HG02798 (cell line): ENCODE data around the gene CMTM3.
"Not testable (repeated sequence)": the region's sequence is repeated elsewhere in the genome, so short reads cannot be mapped to it uniquely, and the experiment has no call there.

ENCODE experiments used
- ATAC-seq: cut with Tn5 transposase; IDR thresholded peaks from one replicate; pipeline ENCODE4 v1.9.1; 2021; ENCODE audit warnings: mild to moderate bottlenecking; ENCODE audit not compliant: unreplicated experiment, poor library complexity

The CMTM3 gene, protein sequence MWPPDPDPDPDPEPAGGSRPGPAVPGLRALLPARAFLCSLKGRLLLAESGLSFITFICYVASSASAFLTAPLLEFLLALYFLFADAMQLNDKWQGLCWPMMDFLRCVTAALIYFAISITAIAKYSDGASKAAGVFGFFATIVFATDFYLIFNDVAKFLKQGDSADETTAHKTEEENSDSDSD

DNA sequence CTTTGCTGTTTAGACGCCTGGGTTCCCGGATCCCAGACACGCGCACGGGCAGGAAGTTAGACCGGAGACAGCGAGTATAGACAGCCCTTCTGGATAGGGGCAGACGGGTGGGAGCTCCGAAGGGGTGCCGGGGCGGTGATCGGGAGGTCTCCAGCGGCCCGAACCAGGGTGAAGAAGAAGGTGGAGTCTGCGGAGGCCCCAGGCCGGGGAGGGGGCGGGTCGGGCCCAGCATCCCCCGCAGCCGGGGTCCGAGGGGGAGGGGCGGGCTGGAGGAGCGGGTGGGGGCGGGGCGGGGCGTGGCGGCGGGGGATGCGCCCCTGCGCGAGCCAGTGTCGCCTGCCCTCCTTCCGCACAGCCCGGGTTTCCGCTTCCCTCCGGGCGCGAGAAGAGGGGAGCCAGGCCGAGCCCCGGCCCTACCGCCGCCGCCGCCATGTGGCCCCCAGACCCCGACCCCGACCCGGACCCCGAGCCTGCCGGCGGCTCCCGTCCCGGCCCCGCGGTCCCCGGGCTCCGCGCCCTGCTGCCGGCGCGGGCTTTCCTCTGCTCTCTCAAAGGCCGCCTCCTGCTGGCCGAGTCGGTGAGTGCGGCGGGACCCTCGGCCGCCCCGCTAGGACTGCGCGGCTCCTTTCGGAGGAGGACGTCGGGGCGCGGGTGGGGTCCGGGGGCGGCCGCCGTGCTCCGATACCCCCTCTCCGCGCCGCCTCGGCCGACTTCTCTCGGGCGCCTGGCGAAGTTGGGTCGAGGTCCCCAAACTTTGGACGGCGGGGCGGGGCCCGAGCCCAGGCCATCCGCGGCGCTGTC is at the start of gene CMTM3:
TSS of gene CMTM3 (plus strand) at position 329 of the 801 bp plus-strand sequence. CDS start at position 431, 102 bp downstream.
- ATAC-seq = peak; percentile 59

DNA sequence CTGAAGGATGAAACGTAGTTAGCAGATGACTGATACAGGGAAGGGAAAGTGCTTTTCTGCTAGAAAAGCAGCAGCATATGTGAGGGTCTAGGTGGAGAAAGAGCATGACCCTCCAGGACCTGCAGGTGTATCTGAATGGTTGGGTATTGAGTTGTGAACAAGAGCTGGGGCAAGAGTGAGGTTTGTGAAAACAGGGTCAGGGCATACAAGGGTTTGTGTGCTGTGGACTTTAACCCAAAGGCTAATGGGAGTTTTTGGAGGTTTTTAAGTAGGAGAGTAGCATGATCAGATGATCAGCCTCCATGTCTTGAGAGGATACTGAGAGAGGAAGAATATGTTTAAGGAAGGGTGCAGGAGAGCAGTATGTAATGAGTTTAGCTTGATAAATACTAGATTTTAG is 44.4 kb upstream of the CMTM3 start:
- no peak for ATAC-seq

DNA sequence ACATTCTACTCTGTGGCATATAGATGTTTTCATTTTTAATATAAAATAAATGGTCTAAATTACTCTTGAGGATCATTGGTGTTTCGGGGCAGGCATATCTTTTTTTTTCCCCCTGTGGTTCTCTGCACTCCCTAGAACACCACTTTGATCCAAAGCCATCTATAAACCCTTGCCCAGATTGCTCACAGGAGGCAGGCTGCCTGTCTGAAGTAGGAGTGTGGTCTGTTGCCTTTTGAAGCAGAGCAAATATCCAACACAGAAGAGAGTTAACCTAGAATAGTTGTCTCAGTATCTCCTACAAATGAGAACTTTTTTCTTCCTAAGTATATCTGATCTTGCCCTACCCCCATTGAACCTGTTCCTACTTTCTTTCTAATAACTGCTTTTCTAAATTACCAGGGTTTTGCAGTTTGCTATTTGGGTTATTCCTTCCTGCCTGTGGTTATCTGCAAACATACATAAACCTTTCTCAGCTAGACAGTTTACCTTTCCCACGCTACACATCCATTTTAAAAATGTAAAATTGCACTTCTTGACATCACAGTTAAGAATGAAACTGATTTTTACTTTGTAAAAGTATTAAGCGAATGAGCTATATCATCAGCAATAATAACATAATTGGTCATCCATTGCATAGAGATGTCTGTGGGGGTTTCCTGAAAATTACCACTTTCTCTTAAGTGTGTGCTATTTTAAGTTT is 43.0 kb upstream of the CMTM3 start:
- no peak for ATAC-seq

DNA sequence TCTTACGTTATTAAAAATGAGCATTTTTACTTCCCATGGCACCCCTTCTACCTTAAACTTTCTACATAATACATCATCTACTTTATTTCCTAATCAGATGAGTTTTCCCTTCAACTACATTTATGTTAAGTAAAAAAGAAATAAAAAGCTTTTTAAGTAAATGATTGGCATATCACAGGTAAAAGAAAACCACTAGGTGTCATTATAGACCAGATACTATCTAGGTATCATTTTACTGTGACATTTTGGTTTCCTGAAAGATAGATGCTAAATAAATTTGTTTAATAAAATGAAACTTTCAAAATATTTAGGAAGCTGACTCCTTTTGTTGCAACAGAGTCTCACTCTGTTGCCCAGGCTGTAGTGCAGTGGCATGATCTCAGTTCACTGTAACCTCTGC is 42.1 kb upstream of the CMTM3 start:
- no peak for ATAC-seq

DNA sequence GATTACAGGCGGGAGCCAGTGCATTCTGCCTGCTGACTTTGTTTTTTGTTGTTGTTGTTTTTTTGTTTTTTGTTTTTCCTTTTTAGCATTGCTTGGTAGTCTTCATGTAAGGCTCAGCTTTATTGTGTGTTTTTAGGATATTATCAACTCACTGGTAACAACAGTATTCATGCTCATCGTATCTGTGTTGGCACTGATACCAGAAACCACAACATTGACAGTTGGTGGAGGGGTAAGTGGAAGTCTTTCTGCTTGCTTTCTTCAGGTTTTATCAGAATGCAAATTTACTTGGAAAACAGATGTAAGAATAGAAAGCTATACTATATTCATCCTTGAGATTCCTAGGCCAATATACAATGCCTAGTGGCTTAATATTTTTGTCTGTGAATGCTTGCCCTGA is 41.5 kb upstream of the CMTM3 start:
- ATAC-seq = no peak

DNA sequence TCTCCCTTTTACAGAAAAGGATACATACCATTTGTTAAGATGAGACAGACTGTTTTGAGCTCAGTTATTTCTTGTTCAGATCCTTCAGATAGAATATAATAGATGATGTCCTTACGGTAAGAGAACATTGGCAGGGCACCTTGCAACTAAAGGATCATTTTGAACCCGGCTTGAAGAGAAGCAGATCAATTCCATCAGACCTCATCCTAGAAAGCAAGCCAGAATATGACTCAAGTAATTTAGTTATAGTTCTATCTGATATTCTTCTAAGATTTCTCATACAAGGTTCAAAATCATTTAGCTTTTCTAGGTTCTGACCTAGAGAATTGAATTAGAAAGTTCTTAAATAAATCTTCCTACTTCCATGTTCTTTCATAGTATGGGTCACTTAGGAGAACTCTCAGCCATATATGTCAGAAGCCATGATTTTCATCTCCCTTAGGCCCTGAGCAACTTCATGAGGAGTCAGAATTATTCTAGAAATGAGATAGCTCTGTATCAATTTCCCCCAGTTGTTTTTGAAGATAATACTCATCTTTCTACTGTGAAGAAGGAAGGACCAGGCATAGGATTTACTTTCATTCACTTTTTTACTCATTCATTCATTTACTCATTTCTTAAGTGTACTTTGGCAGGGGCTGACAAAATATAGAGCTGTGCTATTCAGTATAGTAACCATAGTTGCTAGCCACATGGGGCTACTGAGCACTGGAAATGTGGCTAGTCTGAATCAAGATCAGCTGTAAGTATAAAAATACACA is 40.8 kb upstream of the CMTM3 start:
- ATAC-seq = no peak

DNA sequence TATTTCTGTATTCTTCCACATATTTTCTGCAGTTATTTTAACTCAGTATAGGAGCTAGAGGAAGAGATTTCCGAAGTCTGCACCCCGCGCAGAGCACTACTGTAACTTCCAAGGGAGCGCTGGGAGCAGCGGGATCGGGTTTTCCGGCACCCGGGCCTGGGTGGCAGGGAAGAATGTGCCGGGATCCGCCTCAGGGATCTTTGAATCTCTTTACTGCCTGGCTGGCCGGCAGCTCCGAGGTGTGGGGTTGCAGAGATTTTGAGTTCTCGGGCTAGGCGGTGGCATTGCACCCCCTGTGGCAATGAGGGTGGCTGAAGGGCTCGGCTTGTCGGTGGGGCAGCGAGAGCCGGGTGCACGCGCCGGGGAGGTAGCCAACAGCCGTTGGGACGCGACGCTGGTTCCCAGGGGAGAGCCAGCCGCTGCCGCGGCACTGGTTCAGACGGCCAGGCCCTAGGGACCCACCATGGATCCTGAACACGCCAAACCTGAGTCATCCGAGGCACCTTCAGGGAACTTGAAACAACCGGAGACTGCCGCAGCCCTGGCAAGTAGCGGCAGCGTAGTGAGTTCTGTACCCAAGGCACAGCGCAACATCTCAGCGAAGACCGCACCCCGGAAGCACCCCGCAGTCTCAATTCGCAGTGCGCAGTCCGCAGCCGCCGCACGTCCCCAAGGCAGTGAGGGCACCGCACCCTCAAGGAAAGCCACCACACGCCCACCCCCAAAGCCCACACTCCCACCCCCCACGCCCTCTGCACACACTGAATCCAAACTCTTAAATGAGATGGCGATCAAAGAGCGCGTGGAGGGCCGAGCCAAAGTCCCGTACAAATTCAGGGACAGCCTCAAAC is 38.2 kb upstream of the CMTM3 start, which contains the start of gene CMTM1:
TSS of gene CMTM1 (plus strand) at position 389 of the 851 bp plus-strand sequence. CDS start at position 464, 75 bp downstream.
- ATAC-seq = no peak

DNA sequence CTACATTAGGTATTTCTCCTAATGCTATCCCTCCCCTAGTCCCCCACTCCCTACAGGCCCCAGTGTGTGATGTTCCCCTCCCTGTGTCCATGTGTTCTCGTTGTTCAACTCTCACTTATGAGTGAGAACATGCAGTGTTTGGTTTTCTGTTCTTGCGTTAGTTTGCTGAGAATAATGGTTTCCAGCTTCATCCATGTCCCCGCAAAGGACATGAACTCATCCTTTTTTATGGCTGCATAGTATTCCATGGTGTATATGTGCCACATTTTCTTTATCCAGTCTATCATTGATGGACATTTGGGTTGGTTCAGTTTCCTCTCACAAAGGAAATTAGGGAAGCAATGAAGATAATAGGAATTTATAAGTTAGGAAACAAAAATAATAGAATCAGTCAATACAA is 37.2 kb upstream of the CMTM3 start:
- not testable (repeated sequence) for ATAC-seq

DNA sequence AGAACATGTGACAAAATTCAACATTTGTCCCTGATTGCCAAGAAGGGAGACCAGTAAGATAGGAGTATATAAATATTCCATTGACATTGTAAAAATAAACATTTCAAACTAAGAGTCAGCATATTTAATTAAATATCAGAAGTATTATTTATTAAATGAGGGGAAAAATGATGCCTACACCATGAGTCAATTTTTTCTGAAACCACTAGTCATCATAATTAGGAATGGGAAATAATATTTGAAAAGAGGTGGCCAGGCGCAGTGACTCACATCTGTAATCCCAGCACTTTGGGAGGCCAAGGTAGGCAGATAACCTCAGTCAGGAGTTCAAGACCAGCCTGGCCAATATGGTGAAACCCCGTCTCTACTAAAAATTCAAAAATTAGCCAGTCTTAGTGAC is 36.1 kb upstream of the CMTM3 start:
- no peak for ATAC-seq

DNA sequence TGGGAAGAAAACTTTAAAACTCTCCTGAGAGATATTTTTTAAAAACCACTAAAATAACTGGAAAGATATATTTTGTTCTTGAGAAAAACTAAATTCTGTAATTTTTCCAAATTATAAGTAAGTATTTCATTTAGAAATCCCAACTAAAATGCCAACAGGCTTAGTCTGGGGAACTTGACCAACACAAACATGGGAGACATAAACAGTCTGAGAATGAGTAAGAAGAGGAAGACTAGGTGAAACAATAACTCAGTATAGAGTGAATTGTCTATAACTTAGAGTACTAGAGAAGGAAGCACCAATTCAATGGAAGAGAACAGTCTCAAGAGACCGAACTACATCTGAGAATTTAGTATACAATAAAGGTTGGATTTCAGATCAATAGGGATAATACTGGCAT is 35.4 kb upstream of the CMTM3 start:
- ATAC-seq = no peak

DNA sequence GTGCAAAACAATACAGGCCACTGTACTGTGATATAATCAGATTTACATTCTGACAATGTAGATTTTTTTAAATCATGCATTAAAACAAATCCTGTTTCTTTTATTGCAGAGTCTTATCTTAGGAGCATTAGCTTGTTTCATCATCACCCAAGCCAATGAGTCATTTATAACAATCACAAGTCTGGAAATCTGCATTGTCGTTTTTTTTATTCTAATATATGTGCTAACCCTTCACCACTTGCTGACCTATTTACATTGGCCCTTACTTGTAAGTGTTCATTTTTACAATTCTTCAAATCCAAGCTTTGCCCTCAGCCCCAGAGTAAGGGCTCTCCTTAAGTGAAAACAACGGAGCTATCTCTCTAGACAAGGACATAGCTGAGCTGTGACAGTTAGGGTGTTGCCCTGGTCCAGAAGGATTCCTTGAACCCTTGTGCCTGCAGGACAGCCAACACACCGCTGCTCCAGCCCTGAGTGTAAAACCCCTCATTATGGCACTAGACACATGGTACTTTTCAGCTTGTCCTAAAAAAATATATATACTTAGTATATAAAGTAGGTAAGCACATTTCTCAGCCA is 34.6 kb upstream of the CMTM3 start:
- ATAC-seq = no peak

DNA sequence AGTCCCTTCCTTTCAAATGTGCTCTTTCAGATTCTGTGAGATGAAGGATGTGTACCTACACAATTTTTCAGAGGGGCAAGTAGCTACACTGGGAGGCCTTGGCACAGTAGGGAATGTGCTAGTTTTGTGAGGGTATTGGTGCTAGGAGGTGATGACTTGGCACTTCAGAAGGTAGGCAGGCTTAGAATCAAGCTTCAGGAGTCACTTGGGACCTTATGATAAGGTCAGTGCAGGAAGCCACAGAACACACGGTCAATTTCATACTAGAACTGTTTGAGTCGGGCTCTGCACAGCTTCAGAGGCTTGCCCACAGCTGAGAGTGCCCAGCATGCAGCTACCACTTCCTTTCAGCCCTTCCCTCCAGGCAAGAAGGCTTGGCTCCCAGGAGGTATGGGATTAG is 32.1 kb upstream of the CMTM3 start:
- no peak for ATAC-seq

DNA sequence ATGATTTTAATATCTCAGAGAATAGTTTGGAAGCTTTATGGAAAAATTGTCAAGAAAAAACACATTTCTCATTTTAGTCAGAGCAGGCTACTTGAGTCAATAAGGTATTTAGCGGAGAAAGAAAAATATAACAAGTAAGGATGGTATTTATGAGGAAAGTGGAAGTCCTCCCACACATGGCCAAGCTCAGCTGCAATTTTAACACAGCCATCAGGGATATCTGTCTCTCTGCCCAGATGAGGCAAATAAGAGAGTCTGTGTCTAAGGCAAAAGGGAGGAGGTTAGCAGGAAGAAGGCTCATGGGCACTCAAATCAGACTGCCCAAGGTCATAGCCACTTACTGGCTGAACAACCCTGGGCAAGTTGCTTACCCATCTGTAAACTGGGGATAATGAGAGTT is 30.4 kb upstream of the CMTM3 start:
- no peak for ATAC-seq

DNA sequence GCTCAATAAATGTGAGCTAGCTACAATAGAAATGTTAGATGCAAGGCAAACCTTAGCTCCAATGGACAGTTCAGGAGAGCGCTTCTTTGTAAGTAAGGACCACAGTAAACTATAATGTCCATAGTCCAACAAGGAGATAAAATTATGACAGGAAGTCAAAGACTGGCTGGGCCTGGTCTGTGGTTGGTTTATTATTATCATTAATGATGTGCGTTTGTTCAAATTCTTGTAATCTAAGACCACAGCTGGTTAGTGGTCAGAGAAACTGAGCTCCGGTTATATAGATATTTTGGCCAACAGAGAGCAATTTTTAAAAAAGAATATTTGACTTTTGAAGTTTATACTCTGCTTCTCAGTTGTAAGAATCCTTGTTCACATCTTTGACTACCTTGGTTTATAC is 30.0 kb upstream of the CMTM3 start:
- no peak for ATAC-seq

DNA sequence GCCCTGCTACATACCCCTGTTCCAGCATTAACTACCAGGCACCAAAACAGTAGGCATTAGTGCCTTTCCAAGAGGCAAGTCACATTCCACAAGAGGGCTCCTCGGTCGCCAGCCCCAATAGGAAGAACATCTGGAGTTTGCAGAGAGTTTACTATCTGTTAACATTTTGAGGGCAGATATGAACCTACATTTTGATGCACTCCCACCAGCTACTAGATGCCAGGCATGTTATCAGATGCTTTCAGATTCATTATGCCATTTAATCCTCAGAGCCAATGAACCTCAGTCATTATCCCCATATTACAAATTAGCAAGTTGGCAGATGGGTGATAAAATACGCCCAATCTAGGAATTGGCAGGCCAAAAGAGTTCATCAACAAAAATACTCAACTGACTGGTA is 29.4 kb upstream of the CMTM3 start:
- ATAC-seq = no peak

DNA sequence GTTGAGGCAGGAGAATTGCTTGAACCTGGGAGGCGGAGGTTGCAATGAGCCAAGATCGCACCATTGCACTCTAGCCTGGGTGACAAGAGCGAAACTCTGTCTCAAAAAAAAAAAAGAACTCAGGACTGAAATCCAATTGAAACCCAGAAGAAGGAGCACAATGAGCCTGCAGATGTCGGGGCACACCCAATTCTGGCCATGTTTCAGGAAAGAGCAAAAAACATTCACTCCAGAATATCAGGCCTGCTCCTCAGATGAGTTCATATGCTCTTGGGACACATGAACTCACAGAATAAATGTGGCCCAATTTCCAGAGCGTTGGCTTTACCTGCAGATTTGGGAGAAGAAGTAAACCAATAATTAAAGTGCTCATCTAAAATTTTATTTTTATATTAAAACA is 28.2 kb upstream of the CMTM3 start:
- ATAC-seq = no peak

DNA sequence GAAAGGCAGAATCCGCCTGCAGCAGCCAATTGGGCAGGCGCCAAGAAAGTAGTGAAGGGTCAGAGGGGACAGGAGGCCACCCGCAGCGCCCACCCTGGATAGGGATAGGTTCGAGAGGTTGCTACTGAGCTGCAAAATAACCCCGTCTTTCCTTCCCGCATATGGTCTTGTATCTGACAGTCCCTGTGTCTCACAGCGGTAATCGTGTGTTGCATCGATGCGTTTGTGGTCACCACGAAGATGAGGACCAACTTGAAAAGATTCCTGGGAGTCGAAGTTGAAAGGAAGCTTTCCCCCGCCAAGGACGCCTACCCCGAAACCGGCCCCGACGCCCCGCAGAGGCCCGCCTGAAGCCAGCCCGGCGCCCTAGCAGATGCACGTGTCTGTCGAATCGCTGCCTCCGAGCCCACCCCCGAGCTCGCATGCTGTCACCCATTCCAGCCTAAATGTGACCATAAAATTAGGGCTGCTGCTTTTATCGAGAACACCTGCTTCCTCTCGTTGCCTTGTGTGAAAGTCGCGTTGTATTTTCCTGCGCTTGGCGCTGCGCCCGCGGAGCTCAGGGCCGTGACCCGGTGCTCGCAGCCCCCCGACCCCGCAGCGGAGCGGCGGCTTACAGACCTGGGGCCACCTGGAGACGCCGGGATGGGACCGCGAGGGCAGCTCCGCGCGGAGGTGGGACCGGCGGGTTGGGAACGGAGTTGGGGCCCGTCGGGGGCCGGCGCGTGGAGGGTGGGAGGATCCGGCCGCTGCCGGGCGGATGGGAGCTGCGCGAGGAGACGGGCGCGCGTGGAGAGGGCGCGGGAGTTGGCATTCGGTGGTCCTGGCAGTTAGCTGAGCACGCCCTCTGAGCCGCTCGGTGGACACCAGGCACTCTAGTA is 25.6 kb upstream of the CMTM3 start, which contains the start of gene CMTM2:
TSS of gene CMTM2 (plus strand) at position 813 of the 881 bp plus-strand sequence. CDS start 145 bp downstream, outside the sequence.
- ATAC-seq = no peak

DNA sequence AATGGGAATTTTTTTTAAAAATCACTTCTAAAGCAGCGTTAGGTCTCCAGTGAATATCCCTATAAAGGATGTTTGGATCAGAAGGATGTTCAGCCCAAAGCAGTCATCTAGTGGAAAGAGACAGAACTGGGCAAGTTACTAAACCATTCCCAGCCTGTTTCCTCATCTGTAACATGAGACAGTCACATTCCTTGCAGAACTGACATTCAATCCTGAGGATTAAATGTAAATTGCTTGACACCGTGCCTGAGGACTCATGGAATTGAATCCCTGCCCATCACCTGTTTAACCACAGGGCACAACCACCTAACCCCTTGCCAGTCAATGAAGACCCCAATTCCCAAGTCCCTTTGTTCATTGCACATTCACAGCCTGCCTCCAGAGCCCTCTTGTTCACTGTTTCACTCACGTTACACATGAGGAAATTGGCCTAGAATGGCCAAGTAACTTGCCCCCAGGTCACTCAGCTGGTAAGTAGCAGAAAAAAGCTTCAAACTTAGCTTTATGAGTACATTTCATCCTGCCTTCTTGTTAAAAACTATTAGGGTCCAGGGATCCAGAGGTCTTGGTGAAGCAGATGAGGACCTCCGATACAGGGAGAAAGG is 23.8 kb upstream of the CMTM3 start:
- no peak for ATAC-seq
